IMR-90 (cell line): ENCODE measurements around the gene SYTL1. TPM values are rescaled to one million over a fixed set of nuclear protein-coding genes. Genes with fewer than 3 reads are reported as not detected.
A peak's percentile ranks its signal among the peaks of the same experiment; 100 is the strongest.

Source experiments
- ATAC-seq: fragments of 200-7000 bp; cut with Tn5 transposase; 2 replicates; pipeline ENCODE4 v1.9.1; 2020; ENCODE audit warnings: low read depth, mild to moderate bottlenecking, moderate library complexity
- BruUV-seq: library from RNA; stranded (reverse); fragments of 400-500 nt; replicated peaks from 2 replicates; lab custom pipeline; 2021; lab: Mats Ljungman, UMichigan
- CTCF ChIA-PET: fragments of 300-600 bp; formaldehyde crosslinking; extraction: SDS; loops from one replicate; lab custom pipeline; 2021; ENCODE audit warnings: antibody characterized with exemption; lab: Yijun Ruan, JAX
- POLR2A ChIA-PET: fragments of 300-600 bp; sonication (Branson Sonifier 250); formaldehyde crosslinking; loops from one replicate; lab custom pipeline; 2022; ENCODE audit warnings: antibody characterized with exemption; ENCODE audit not compliant: unreplicated experiment; lab: Charles Lee
- DNase-seq: peaks from one replicate; pipeline ENCODE4 v3.0.0; 2013
- H2AFZ ChIP-seq: replicated peaks from 2 replicates; pipeline ENCODE3; 2013; ENCODE audit warnings: low read length, mild to moderate bottlenecking; ENCODE audit not compliant: poor library complexity
- H2AK5ac ChIP-seq: 2 replicates; pipeline ENCODE4 v1.6.1; 2013; ENCODE audit warnings: low read depth, low read length, inconsistent platforms
- H2AK9ac ChIP-seq: replicated peaks from 2 replicates; pipeline ENCODE3; 2013; ENCODE audit warnings: mild to moderate bottlenecking, low read depth, low read length, moderate library complexity; ENCODE audit not compliant: poor library complexity
- H2BK120ac ChIP-seq: 2 replicates; pipeline ENCODE4 v1.6.1; 2013; ENCODE audit warnings: low read depth, low read length, inconsistent platforms
- H2BK15ac ChIP-seq: 3 replicates; pipeline ENCODE4 v1.6.1; 2013; ENCODE audit warnings: low read depth, low read length, inconsistent platforms
- H2BK20ac ChIP-seq: 2 replicates; pipeline ENCODE4 v1.6.1; 2013; ENCODE audit warnings: low read depth, mild to moderate bottlenecking, inconsistent platforms, low read length, moderate library complexity
- H2BK5ac ChIP-seq: 2 replicates; pipeline ENCODE4 v1.6.1; 2013; ENCODE audit warnings: mild to moderate bottlenecking, low read depth, low read length, inconsistent platforms; ENCODE audit not compliant: poor library complexity, severe bottlenecking
- H3K14ac ChIP-seq: replicated peaks from 2 replicates; pipeline ENCODE4 v1.6.1; 2013; ENCODE audit warnings: low read depth, low read length, inconsistent platforms
- H3K18ac ChIP-seq: 2 replicates; pipeline ENCODE4 v1.6.1; 2013; ENCODE audit warnings: low read depth, low read length, control low read depth
- H3K23ac ChIP-seq: 2 replicates; pipeline ENCODE4 v1.6.1; 2013; ENCODE audit warnings: low read depth, low read length, inconsistent platforms
- H3K27ac ChIP-seq: 2 replicates; pipeline ENCODE4 v1.5.1; 2013; ENCODE audit warnings: mild to moderate bottlenecking, control low read depth, low read length; ENCODE audit not compliant: insufficient read depth
- H3K27me3 ChIP-seq: 2 replicates; pipeline ENCODE4 v1.6.1; 2013; ENCODE audit warnings: low read length; ENCODE audit not compliant: control insufficient read depth, insufficient read depth
- H3K36me3 ChIP-seq: 2 replicates; pipeline ENCODE4 v1.6.1; 2013; ENCODE audit warnings: low read length, mixed read lengths; ENCODE audit not compliant: control insufficient read depth, insufficient read depth
- H3K4ac ChIP-seq: 2 replicates; pipeline ENCODE4 v1.6.1; 2013; ENCODE audit warnings: low read depth, low read length, inconsistent platforms
- H3K4me1 ChIP-seq: 2 replicates; pipeline ENCODE4 v1.6.1; 2013; ENCODE audit warnings: low read length, mixed read lengths; ENCODE audit not compliant: control insufficient read depth, insufficient read depth
- H3K4me2 ChIP-seq: 2 replicates; pipeline ENCODE4 v1.6.1; 2013; ENCODE audit warnings: low read depth, mild to moderate bottlenecking, control low read depth, low read length, moderate library complexity
- H3K4me3 ChIP-seq: 2 replicates; pipeline ENCODE4 v1.5.1; 2013; ENCODE audit warnings: low read depth, mild to moderate bottlenecking, control low read depth, low read length, moderate library complexity; ENCODE audit not compliant: insufficient read depth
- H3K56ac ChIP-seq: 2 replicates; pipeline ENCODE4 v1.6.1; 2013; ENCODE audit warnings: low read length, inconsistent platforms; ENCODE audit not compliant: insufficient read depth; ENCODE audit errors: extremely low read depth
- H3K79me1 ChIP-seq, 2 experiments: 2 replicates each; pipeline ENCODE4 v1.6.1; 2013; ENCODE audit warnings: low read length in 2 of 2, inconsistent platforms in 1 of 2, low read depth in 1 of 2
- H3K9ac ChIP-seq: 2 replicates; pipeline ENCODE4 v1.6.1; 2013; ENCODE audit warnings: low read depth, low read length, control low read depth
- H3K9me1 ChIP-seq: 2 replicates; pipeline ENCODE4 v1.6.1; 2013; ENCODE audit warnings: low read length, inconsistent platforms; ENCODE audit not compliant: insufficient read depth
- H3K9me3 ChIP-seq: 2 replicates; pipeline ENCODE4 v1.6.1; 2013; ENCODE audit warnings: low read length; ENCODE audit not compliant: control insufficient read depth, insufficient read depth
- H4K20me1 ChIP-seq: 2 replicates; pipeline ENCODE4 v1.6.1; 2013; ENCODE audit warnings: low read length, inconsistent platforms; ENCODE audit not compliant: insufficient read depth
- H4K5ac ChIP-seq: 2 replicates; pipeline ENCODE4 v1.6.1; 2013; ENCODE audit warnings: mild to moderate bottlenecking, low read depth, low read length, control low read depth
- H4K8ac ChIP-seq, 2 experiments: 2 replicates each; pipeline ENCODE4 v1.6.1; 2013; ENCODE audit warnings: low read depth in 2 of 2, low read length in 2 of 2, control low read depth in 1 of 2, inconsistent platforms in 1 of 2
- H4K91ac ChIP-seq: 2 replicates; pipeline ENCODE4 v1.6.1; 2013; ENCODE audit warnings: low read depth, low read length, inconsistent platforms; ENCODE audit not compliant: insufficient read depth
- BHLHE40 ChIP-seq: fragments of 150-350 bp; IDR thresholded peaks from 2 replicates; pipeline ENCODE4 v1.6.1; 2016; ENCODE audit warnings: mild to moderate bottlenecking, low read depth, low read length
- CEBPB ChIP-seq: IDR thresholded peaks from 2 replicates; pipeline ENCODE4 v1.6.1; 2012; ENCODE audit warnings: low read depth, low read length, improper control_type of control experiment
- CHD1 ChIP-seq: IDR thresholded peaks from 2 replicates; pipeline ENCODE4 v1.6.1; 2012; ENCODE audit warnings: low read depth, low read length, improper control_type of control experiment
- ELK1 ChIP-seq: fragments of 150-350 bp; IDR thresholded peaks from 2 replicates; pipeline ENCODE4 v1.6.1; 2016; ENCODE audit warnings: low read depth, mild to moderate bottlenecking, low read length, moderate library complexity, borderline replicate concordance
- FOS ChIP-seq: fragments of 150-350 bp; IDR thresholded peaks from 2 replicates; pipeline ENCODE4 v1.6.1; 2016; ENCODE audit warnings: low read depth, low read length
- NFE2L2 ChIP-seq: fragments of 150-350 bp; IDR thresholded peaks from 2 replicates; pipeline ENCODE4 v1.6.1; 2016; ENCODE audit warnings: low read depth, mild to moderate bottlenecking, low read length
- RAD21 ChIP-seq: IDR thresholded peaks from 2 replicates; pipeline ENCODE4 v1.6.1; 2012; ENCODE audit warnings: low read length, improper control_type of control experiment
- RCOR1 ChIP-seq: IDR thresholded peaks from 2 replicates; pipeline ENCODE4 v1.6.1; 2012; ENCODE audit warnings: mild to moderate bottlenecking, low read length, improper control_type of control experiment; ENCODE audit not compliant: insufficient replicate concordance
- RFX5 ChIP-seq: IDR thresholded peaks from 2 replicates; pipeline ENCODE4 v1.8.0; 2012; ENCODE audit warnings: low read depth, mild to moderate bottlenecking, low read length, moderate library complexity
- USF2 ChIP-seq: fragments of 150-350 bp; IDR thresholded peaks from 2 replicates; pipeline ENCODE4 v1.6.1; 2017; ENCODE audit warnings: mild to moderate bottlenecking, antibody characterized with exemption, low read length, low read depth
- WGBS, 2 experiments: methylation state at CpG; one replicate each; pipeline versions ENCODE4 v1.1.5 to v1.1.7; 2013; ENCODE audit warnings: missing lambda C conversion rate in 2 of 2; ENCODE audit not compliant: insufficient read length in 1 of 2; ENCODE audit errors: extremely low coverage in 2 of 2; 5-methylcytosine and 5-hydroxymethylcytosine counted together
- dilution Hi-C: fragments of 300-500 bp; cut with HindIII; formaldehyde crosslinking; loops from one replicate; pipeline ENCODE4 v1.14.3; 2018; ENCODE audit warnings: low sequenced_read_pairs; ENCODE audit not compliant: unreplicated experiment
- in situ Hi-C: fragments of 300-500 bp; cut with MboI; formaldehyde crosslinking; loops from 3 replicates; pipeline ENCODE4 v1.14.3; 2019; ENCODE audit warnings: low sequenced_read_pairs, inconsistent platforms, mixed read lengths
- intact Hi-C: fragments of 100-400 bp; cut with micrococcal nuclease; formaldehyde crosslinking; loops from 2 replicates; pipeline ENCODE4 v1.10.0; 2022
- polyA plus RNA-seq, 3 experiments: library from polyadenylated mRNA; depleted of rRNA; stranded (reverse); fragments of >200 nt; gene quantifications; 2 replicates each; pipeline ENCODE4 v1.2.3, GENCODE V29; 2012; ENCODE audit warnings: low replicate concordance in 1 of 3
- total RNA-seq: library from RNA; depleted of rRNA; stranded (reverse); fragments of >200 nt; gene quantifications from 2 replicates; pipeline ENCODE4 v1.2.3, GENCODE V29; 2012
- TF ChIP-seq, protein P1 (sequence below): conservative IDR thresholded peaks from 2 replicates; pipeline ENCODE4 v1.5.1; 2012; ENCODE audit warnings: mild to moderate bottlenecking, low read depth, low read length, improper control_type of control experiment

The SYTL1 gene
- total and polyA plus RNA-seq, 2 of the 4 experiments (the other 2 are of a cell fraction) = 0.18 to 1.0 TPM

DNA sequence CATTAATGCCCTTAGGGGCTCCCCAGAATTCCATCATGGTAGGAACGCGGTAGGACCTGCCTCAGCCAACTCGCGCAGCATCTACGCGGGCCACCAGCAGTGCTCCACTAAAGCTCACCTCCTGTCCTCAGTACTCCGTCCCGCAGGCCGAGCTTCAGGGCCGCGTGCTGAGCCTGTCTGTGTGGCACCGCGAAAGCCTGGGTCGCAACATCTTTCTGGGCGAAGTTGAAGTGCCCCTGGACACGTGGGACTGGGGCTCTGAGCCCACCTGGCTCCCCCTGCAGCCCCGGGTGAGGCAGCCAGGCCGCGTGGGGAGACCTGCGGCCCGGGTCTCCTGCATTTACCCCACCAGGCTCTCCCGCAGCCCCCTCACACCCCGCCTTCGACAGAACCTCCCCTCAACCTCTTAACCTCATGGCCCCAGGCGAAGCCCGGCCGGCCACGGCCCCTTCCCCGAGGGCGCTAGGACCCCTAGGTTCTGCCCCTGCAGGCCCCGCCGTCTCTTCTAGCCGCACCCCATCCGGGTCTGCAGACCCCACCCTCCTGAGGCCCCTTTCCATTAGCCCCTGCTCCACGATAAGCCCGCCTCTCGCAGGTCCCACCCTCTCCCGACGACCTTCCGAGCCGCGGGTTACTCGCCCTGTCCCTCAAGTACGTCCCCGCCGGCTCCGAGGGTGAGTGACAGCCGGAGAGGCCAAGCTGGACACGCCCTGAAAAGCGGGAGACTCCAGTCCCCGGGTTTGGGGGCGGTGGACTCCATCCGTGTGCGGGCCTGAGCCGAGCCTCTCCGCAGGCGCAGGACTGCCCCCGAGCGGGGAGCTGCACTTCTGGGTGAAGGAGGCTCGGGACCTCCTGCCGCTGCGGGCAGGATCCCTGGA lies 9.1 kb downstream of the SYTL1 start:
- H4K91ac ChIP-seq = no peak overlapping the region
- H3K36me3 ChIP-seq = peaks cover 9% of the 10 kb centered on the region
- POLR2A ChIA-PET = no interaction called here
- H2BK20ac ChIP-seq = no peak overlapping the region
- no peak overlapping the region for H3K4ac ChIP-seq
- no peak overlapping the region for H2AK9ac ChIP-seq
- no peak overlapping the region for H2BK5ac ChIP-seq
- H3K4me1 ChIP-seq = peaks cover 6% of the 10 kb centered on the region; the same call in 1 of the 2 replicates
- no peak overlapping the region for H2AK5ac ChIP-seq
- H4K20me1 ChIP-seq = no peaks in the 10 kb centered on the region
- no peak overlapping the region for H3K4me2 ChIP-seq
- no peak overlapping the region for H3K56ac ChIP-seq
- no peak overlapping the region for H3K23ac ChIP-seq
- H2AFZ ChIP-seq = peak overlapping the region; percentile 33
- no peak for DNase-seq
- BruUV-seq = no TSS peak
- no peak overlapping the region for H3K27ac ChIP-seq
- H3K27me3 ChIP-seq = no peaks in the 10 kb centered on the region; the same call in 1 of the 2 replicates
- no peak for ATAC-seq
- in situ Hi-C loops = no loop called here
- no peak overlapping the region for H3K18ac ChIP-seq
- H2BK15ac ChIP-seq = no peak overlapping the region
- no peaks in the 10 kb centered on the region for H3K79me1 ChIP-seq
- CTCF ChIA-PET = no interaction called here
- intact Hi-C loops = no loop called here
- no peak overlapping the region for H3K9ac ChIP-seq
- no peak overlapping the region for H4K5ac ChIP-seq
- WGBS, 2 experiments = 36% methylated on average over 24 of the region's 62 CpGs; no CpG with 5 or more reads in 1 of the 2 experiments
- dilution Hi-C loops = no loop called here
- TF ChIP-seq CHD1 = no peak
- no peak for TF ChIP-seq RAD21
- no peak for TF ChIP-seq ELK1
- no peak for TF ChIP-seq USF2
- TF ChIP-seq RCOR1 = no peak
- no peak for TF ChIP-seq NFE2L2
- no peak for TF ChIP-seq BHLHE40
- TF ChIP-seq FOS = no peak
- TF ChIP-seq RFX5 = no peak
- TF ChIP-seq, protein P1, sequence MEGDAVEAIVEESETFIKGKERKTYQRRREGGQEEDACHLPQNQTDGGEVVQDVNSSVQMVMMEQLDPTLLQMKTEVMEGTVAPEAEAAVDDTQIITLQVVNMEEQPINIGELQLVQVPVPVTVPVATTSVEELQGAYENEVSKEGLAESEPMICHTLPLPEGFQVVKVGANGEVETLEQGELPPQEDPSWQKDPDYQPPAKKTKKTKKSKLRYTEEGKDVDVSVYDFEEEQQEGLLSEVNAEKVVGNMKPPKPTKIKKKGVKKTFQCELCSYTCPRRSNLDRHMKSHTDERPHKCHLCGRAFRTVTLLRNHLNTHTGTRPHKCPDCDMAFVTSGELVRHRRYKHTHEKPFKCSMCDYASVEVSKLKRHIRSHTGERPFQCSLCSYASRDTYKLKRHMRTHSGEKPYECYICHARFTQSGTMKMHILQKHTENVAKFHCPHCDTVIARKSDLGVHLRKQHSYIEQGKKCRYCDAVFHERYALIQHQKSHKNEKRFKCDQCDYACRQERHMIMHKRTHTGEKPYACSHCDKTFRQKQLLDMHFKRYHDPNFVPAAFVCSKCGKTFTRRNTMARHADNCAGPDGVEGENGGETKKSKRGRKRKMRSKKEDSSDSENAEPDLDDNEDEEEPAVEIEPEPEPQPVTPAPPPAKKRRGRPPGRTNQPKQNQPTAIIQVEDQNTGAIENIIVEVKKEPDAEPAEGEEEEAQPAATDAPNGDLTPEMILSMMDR = no peak
- TF ChIP-seq CEBPB = no peak
- no peak overlapping the region for H2BK120ac ChIP-seq
- no peak overlapping the region for H3K14ac ChIP-seq
- H4K8ac ChIP-seq = no peak overlapping the region
- no peaks in the 10 kb centered on the region; the same call in 1 of the 2 replicates for H3K9me1 ChIP-seq
- no peak overlapping the region for H3K4me3 ChIP-seq
- H3K9me3 ChIP-seq = no peaks in the 10 kb centered on the region
